Activated CD8-positive, alpha-beta memory T cell treated with anti-CD3 and anti-CD28 coated beads, Interleukin-2, amount 50 U/mL, for 1 hour (primary cell): ENCODE data around the gene SNRNP40.

Experiments used
- DNase-seq: peaks from one replicate; pipeline ENCODE4 v3.0.0-alpha.2; 2020; ENCODE audit errors: extremely low read depth

SNRNP40 gene

DNA sequence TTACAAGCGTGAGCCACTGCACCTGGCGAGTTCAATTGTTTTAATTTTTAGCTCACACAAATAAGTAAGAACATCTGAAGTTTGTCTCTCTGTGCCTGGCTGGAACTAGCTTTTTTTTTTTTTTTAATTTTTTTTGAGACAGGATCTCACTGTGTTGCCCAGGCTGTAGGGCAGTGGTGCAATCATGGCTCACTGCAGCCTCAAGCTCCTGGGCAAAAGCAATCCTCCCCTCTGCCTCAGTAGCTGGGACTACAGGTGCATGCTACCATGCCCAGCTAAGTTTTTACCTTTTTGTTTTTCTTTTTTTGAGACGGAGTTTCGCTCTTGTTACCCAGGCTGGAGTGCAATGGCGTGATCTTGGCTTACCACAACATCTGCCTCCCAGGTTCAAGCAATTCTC is 64.8 kb downstream of the SNRNP40 start:
- DNase-seq: no peak

DNA sequence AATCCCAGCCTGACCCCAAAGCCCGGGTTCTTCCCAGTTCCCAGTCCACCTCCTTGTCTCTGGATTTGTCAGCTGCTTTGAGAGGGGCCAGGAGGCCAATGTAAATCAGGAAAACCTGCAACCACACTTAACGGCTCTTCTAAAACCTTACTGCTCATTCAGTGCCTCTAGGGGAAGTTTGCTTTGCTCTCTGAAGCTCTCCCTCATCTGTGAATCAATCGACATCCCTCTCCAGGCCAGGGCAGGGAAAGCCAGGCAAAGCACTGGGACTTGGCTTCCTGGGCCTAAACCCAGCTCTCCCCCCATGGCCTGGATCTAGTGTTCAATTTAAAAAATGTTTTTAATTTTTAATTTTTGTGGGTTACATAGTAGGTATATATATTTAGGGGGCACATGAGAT is 66.2 kb downstream of the SNRNP40 start:
- no peak for DNase-seq

DNA sequence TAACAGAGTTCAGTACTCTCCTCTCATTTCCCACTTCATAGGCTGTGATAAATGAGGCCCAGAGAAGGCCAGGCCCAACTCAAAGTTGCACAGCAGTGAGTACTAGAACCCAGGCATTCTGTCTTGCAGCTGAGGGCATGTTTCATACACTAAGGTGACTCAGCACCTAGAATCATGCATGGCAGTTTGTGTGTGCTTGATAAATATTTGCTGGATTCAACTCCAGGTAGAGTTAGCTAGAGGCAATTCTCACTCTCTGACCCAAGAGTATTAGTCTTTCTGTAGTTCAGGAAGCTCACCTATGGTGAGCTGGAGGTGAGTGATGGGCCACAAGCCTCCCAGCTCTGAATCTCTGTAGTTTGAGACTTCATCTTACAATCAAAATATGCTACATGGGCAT is 67.6 kb downstream of the SNRNP40 start:
- no peak for DNase-seq

DNA sequence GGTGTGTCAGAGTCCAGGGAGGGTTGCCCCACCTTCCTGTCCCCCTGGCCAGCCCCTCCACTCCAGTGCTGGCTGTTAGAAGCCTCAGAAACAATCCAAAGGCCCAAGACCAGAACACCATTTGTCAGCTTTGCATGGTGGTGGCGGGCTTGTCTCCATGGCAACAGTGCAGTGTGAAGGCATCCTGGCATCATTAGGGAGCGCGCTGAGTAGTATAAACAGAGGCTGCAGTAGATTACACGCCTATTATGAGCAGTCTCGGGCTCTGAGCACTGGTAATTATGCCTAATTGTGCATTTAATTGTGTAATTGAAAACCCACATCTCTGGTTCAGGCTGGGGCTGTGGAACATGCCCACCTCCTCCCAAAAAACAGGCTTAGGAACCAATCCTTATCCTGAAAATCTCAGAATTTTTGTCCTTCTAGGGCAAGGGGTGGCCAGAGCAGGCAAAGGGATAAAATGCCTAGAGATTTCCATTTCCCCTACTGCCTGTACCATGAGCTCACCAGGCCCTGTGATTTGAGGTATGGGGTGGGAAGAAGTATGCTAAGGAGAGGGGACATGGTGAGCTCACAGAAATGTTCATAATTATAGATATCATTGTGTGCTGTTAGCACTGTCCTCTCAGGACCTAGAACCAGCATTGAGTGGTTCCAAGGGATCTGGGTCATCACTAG is 68.6 kb downstream of the SNRNP40 start:
- DNase-seq: no peak

DNA sequence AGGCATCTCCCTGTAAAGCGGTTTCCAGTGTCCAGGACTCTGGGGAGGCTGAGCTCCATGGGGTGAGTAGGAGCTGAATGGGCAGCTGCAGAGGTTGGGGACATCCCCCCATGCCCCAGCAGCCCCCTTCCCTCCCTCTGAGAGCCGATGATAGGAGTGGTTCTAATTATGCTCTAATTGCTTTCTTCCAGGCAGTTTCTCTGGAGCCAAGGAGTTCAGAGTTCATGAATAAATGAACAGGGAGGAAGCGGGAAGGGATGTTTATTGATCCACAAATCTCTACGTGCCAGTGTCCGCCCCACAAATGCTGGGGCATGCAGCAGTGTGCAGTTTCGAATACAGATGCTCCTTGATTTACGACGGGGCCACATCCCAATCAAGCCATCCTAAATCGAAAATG is 72.5 kb downstream of the SNRNP40 start:
- DNase-seq: no peak

DNA sequence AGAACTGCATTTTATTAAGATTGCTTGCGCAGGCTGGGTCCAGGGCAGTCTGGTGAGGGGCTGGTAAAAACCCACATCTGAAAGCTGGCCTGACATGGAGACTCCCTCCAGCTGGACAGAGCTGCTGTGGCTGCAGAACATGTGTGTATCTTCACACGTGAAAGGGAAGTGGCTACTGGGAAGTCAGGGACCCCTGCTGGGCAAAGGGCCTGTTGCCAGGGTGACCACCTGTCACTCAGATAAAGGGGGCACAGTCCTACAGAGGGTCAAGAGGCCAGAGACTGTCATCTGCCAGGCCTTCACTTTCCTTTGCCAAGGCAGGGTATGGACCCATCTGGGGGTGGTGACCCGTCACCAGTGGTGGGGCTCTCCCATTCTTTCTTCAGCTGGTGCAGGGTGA is 74.4 kb downstream of the SNRNP40 start:
- DNase-seq: no peak

DNA sequence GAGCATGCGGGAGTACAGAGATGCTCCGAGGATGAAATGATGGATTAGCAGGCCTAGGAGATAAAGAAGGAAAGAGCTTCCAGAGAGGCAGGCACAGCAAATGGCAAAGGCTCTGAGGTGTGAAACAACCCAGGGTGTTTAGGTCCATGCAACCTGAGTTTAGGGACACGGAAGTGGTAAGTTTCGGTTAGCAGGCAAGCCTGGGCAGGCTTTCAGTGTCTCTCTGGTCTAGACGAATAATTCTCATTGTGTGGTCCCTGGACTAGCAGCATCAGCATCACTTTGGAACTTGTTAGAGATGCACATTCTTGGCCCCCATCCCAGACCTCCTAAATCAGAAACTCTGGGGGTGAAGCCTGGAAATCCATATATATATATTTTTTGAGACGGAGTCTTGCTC is 75.5 kb downstream of the SNRNP40 start:
- DNase-seq: no peak

DNA sequence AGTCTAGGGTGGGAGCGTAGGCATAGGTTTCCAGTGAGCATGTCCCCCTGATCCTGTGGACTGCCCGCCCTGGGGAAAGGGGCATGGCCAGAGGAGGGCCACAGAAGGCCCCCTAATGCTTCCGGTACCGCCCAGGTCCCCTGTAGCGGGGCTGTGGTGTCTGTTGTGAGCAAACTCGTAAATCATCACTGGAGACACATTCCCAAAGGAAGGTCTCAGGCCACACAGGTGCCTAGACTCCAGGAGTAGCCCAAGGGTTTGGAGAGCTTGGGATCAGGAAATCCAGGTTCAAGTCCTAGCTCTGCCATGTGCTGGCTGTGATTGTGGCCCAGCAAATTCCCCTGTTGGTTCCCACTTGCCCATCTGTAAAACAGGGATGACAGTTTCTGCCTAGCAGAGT is 77.1 kb downstream of the SNRNP40 start:
- DNase-seq: no peak

DNA sequence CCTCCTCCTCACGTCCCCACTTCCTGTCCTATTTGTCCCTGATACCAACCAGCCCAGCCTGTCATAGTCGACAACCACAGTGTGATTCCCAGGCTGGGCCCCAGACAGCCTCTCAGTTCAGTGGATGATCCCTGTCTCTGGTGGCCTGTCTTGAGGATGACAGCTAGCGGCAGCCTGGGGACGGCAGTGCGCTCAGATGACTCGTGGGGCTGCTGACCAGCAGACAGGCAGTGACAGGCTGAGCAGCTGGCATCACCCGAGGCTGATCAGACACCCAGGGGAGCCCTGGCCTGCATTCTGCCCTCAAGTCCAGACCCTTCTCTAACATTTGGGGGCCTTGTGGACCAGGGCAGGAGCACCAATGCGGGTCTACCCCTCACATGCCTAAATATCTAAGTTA is 77.9 kb downstream of the SNRNP40 start:
- DNase-seq: no peak

DNA sequence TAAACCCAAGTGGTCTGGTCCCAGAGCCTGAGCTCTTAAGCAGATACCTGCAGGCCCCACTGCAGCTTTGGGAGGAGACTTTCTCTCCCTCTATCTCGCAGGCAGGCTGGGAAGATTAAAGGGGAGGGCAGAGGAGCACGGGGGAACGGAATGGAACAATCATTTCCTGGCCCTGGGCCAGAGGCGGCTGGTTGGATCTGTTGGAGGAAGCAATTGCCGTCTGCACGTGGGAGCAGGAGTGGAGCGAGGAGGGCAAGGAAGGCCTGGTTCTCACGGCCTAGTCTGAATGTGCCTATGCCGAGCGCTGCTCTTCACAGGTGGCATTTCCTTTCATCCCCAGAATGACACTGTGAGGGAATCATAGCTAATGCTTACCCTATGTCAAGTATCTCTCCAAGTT is 80.6 kb downstream of the SNRNP40 start:
- no peak for DNase-seq

DNA sequence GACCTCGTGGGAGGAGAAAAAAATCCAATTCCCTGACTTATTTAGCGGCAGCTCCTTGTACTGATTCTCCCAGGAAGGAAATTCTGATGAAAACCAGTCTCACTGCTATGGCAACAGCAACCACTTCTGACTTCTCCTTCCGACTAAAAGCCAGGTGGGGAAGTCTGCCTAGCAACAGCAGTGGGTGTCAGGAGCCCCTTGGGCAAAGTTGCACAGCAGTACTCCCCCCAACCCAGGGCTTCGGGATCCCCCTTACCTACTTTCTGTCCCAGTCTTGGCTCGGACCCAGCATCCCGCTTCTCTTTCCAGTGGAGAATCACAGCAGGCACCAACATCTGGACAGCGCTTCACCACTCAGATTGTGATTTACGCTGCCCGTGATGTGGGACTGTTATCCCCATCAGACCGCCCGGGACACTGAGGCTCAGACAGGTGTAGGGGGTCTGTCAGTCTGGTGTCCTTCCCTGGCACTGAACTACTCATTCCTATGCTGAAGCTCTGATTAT is 81.5 kb downstream of the SNRNP40 start:
- no peak for DNase-seq

DNA sequence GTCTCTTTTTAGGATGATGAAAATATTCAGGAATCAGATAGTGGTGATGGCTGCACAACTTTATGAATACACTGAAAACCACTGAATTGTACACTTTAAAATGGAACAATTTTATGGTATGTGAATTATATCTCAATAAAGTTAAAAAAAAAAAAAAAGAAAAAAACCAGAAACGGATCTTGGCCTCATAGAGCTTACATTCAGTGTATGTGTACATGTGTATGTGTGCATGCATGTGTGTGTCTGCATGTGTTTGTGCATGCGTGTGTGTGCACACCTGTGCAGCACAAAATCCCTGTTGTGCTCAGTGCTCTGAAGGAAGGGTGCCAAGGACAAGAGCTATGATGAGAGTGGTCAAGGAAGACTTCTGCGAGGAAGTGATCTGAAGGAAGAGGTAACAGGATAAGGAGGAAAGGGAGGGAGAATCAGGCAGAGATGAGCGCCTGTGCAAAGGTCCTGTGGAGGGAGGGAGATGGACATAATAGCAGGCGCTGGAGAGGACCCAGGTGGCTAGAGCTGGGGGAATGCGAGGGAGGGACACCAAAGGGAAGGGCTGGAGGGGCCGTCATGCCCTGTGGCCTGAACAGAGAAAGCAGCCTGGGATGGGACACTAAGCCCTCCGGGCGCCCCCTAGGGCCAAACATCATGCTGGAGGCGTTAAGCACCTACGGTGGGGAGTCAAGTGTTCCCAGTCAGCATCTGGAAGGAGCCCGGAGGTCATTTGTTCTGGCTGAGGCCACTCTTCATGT is 82.1 kb downstream of the SNRNP40 start:
- DNase-seq: no peak
